SK-N-SH (cell line): Measurements from ENCODE around the gene UTP25. TPM values are rescaled to one million over a fixed set of nuclear protein-coding genes. Genes with fewer than 3 reads are reported as not detected.

Source experiments
- CTCF ChIA-PET: fragments of 300-600, 350-600 bp; formaldehyde crosslinking; extraction: SDS; loops from one replicate; lab custom pipeline; 2021; lab: Yijun Ruan, JAX
- POLR2A ChIA-PET: fragments of 350-600 bp; sonication (Branson Sonifier 250); formaldehyde crosslinking; extraction: SDS; loops from one replicate; lab custom pipeline; 2020; ENCODE audit warnings: antibody characterized with exemption, inconsistent platforms; lab: Yijun Ruan, JAX
- DNase-seq: peaks from one replicate; pipeline ENCODE4 v3.0.0; 2012
- H2AFZ ChIP-seq: fragments of 200-600 bp; sonication (generic); 2 replicates; pipeline ENCODE4 v1.8.1; 2016; ENCODE audit warnings: antibody characterized with exemption, mild to moderate bottlenecking, low read depth
- H3F3A ChIP-seq: fragments of 200-600 bp; sonication (generic); replicated peaks from 2 replicates; pipeline ENCODE3; 2016; ENCODE audit warnings: antibody characterized with exemption, mild to moderate bottlenecking; ENCODE audit not compliant: insufficient read depth
- H3K27ac ChIP-seq, 2 experiments: fragments of 200-500 bp in 1 of 2; fragments of 200-600 bp in 1 of 2; sonication (Bioruptor generic) in 1 of 2; sonication (generic), shearing (Covaris generic) in 1 of 2; 2 replicates each; pipeline versions ENCODE4 v1.5.1 to v1.6.1; 2014 to 2016; ENCODE audit warnings: low read depth in 2 of 2, inconsistent platforms in 1 of 2, low read length in 1 of 2, mild to moderate bottlenecking in 1 of 2, mixed read lengths in 1 of 2
- H3K27me3 ChIP-seq: fragments of 200-600 bp; sonication (generic), shearing (Covaris generic); 2 replicates; pipeline ENCODE4 v1.6.1; 2016; ENCODE audit warnings: mixed run types; ENCODE audit not compliant: insufficient read depth
- H3K36me3 ChIP-seq, 2 experiments: fragments of 200-500 bp in 1 of 2; fragments of 200-600 bp in 1 of 2; sonication (Bioruptor generic) in 1 of 2; sonication (generic) in 1 of 2; replicated peaks in 1 of 2; 2 replicates each; pipeline versions ENCODE3 to v1.5.1; 2014 to 2016; ENCODE audit warnings: low read length in 1 of 2, mild to moderate bottlenecking in 1 of 2; ENCODE audit not compliant: insufficient read depth in 2 of 2, control insufficient read depth in 1 of 2
- H3K4me1 ChIP-seq, 2 experiments: fragments of 200-500 bp in 1 of 2; fragments of 200-600 bp in 1 of 2; sonication (Bioruptor generic) in 1 of 2; sonication (generic), shearing (Covaris generic) in 1 of 2; 2 replicates each; pipeline versions ENCODE4 v1.5.1 to v1.6.1; 2014 to 2016; ENCODE audit warnings: low read depth in 1 of 2, low read length in 1 of 2, mixed run types in 1 of 2; ENCODE audit not compliant: insufficient read depth in 2 of 2, control insufficient read depth in 1 of 2
- H3K4me2 ChIP-seq: fragments of 200-600 bp; sonication (generic), shearing (Covaris generic); 2 replicates; pipeline ENCODE4 v1.6.1; 2017; ENCODE audit warnings: mixed run types
- H3K4me3 ChIP-seq, 2 experiments: fragments of 200-500 bp in 1 of 2; fragments of 200-600 bp in 1 of 2; sonication (Bioruptor generic) in 1 of 2; sonication (generic), shearing (Covaris generic) in 1 of 2; 2 replicates each; pipeline versions ENCODE4 v1.5.1 to v1.8.1; 2014 to 2016; ENCODE audit warnings: low read depth in 2 of 2, inconsistent platforms in 1 of 2, low read length in 1 of 2, mild to moderate bottlenecking in 1 of 2, mixed read lengths in 1 of 2, moderate library complexity in 1 of 2
- H3K79me2 ChIP-seq: fragments of 200-600 bp; sonication (generic); 2 replicates; pipeline ENCODE4 v1.8.1; 2017; ENCODE audit warnings: mild to moderate bottlenecking; ENCODE audit not compliant: insufficient read depth
- H3K9ac ChIP-seq: fragments of 200-600 bp; sonication (generic); 2 replicates; pipeline ENCODE4 v1.6.1; 2017; ENCODE audit warnings: mixed run types
- H3K9me2 ChIP-seq: fragments of 200-600 bp; sonication (generic); 2 replicates; pipeline ENCODE4 v1.6.1; 2017; ENCODE audit warnings: mixed run types
- H3K9me3 ChIP-seq: fragments of 200-600 bp; sonication (generic); 2 replicates; pipeline ENCODE4 v1.6.1; 2017; ENCODE audit warnings: mixed run types, mild to moderate bottlenecking, moderate library complexity
- H4K20me1 ChIP-seq: fragments of 200-600 bp; sonication (generic); 2 replicates; pipeline ENCODE4 v1.6.1; 2017; ENCODE audit warnings: mild to moderate bottlenecking, mixed run types; ENCODE audit not compliant: insufficient read depth
- CHD2 ChIP-seq: fragments of 150-350 bp; IDR thresholded peaks from 2 replicates; pipeline ENCODE4 v1.6.1; 2018; ENCODE audit warnings: low read length; ENCODE audit not compliant: partially characterized antibody
- ELF1 ChIP-seq: IDR thresholded peaks from 2 replicates; pipeline ENCODE4 v1.4.0; 2012
- EP300 ChIP-seq, 2 experiments: IDR thresholded peaks; 2 replicates each; pipeline versions ENCODE4 v1.4.0 to v1.6.1; 2012; ENCODE audit warnings: borderline replicate concordance in 1 of 2, low read depth in 1 of 2, low read length in 1 of 2
- FOSL2 ChIP-seq: IDR thresholded peaks from 2 replicates; pipeline ENCODE4 v1.4.0; 2012; ENCODE audit warnings: low read depth, mild to moderate bottlenecking, moderate library complexity, borderline replicate concordance
- FOXJ3 ChIP-seq: sonication (generic); formaldehyde crosslinking; IDR thresholded peaks from 2 replicates; pipeline ENCODE4 v1.5.1; 2020; ENCODE audit warnings: mild to moderate bottlenecking, missing genetic modification reagents
- FOXM1 ChIP-seq: IDR thresholded peaks from 2 replicates; pipeline ENCODE4 v1.4.0; 2012; ENCODE audit warnings: low read depth, mild to moderate bottlenecking
- GABPA ChIP-seq: IDR thresholded peaks from 2 replicates; pipeline ENCODE4 v1.4.0; 2012; ENCODE audit warnings: low read depth, mild to moderate bottlenecking
- GATA2 ChIP-seq: sonication (generic); formaldehyde crosslinking; IDR thresholded peaks from 2 replicates; pipeline ENCODE4 v1.5.0; 2020; ENCODE audit warnings: mild to moderate bottlenecking, missing genetic modification reagents
- MXI1 ChIP-seq: IDR thresholded peaks from 2 replicates; pipeline ENCODE4 v1.6.1; 2012; ENCODE audit warnings: mild to moderate bottlenecking, low read depth, low read length, improper control_type of control experiment
- NFIC ChIP-seq: IDR thresholded peaks from 2 replicates; pipeline ENCODE4 v1.4.0; 2012; ENCODE audit warnings: borderline replicate concordance
- NRF1 ChIP-seq: IDR thresholded peaks from 2 replicates; pipeline ENCODE4 v1.6.1; 2012; ENCODE audit warnings: low read depth, mild to moderate bottlenecking, low read length
- RXRA ChIP-seq: IDR thresholded peaks from 2 replicates; pipeline ENCODE4 v1.4.0; 2012; ENCODE audit warnings: low read depth, mild to moderate bottlenecking, borderline replicate concordance
- SIN3A ChIP-seq: IDR thresholded peaks from 2 replicates; pipeline ENCODE4 v1.6.1; 2012; ENCODE audit warnings: low read depth, mild to moderate bottlenecking, low read length, moderate library complexity, borderline replicate concordance
- SMC3 ChIP-seq: IDR thresholded peaks from 2 replicates; pipeline ENCODE4 v1.6.1; 2012; ENCODE audit warnings: low read depth, low read length, improper control_type of control experiment
- TAF1 ChIP-seq: IDR thresholded peaks from 2 replicates; pipeline ENCODE4 v1.6.1; 2012; ENCODE audit warnings: low read depth, mild to moderate bottlenecking, low read length, moderate library complexity, borderline replicate concordance
- TCF12 ChIP-seq: IDR thresholded peaks from 2 replicates; pipeline ENCODE4 v1.4.0; 2012
- TEAD4 ChIP-seq: IDR thresholded peaks from 2 replicates; pipeline ENCODE4 v1.4.0; 2012; ENCODE audit warnings: mild to moderate bottlenecking, borderline replicate concordance; ENCODE audit not compliant: insufficient read depth
- WGBS: methylation state at CpG from one replicate; pipeline ENCODE4 v1.1.6; 2017; ENCODE audit warnings: low lambda C conversion rate; 5-methylcytosine and 5-hydroxymethylcytosine counted together
- polyA plus RNA-seq, 3 experiments: library from polyadenylated mRNA; depleted of rRNA; stranded (reverse); fragments of >200 nt; gene quantifications; 2 replicates each; pipeline ENCODE4 v1.2.3, GENCODE V29; 2012
- TF ChIP-seq, protein P1 (sequence below): IDR thresholded peaks from 2 replicates; pipeline ENCODE4 v1.4.0; 2012; ENCODE audit warnings: low read depth, borderline replicate concordance
- TF ChIP-seq, protein P2 (sequence below): fragments of 200-600 bp; sonication (generic); IDR thresholded peaks from 2 replicates; pipeline ENCODE4 v1.6.1; 2017; ENCODE audit warnings: antibody characterized with exemption, mild to moderate bottlenecking, moderate library complexity
- TF ChIP-seq, protein P3 (sequence below): IDR thresholded peaks from 2 replicates; pipeline ENCODE4 v1.4.0; 2012; ENCODE audit warnings: low read depth

Gene UTP25
- polyA plus RNA-seq, 1 of the 3 experiments (the other 2 are of a cell fraction): 6.3 TPM

DNA sequence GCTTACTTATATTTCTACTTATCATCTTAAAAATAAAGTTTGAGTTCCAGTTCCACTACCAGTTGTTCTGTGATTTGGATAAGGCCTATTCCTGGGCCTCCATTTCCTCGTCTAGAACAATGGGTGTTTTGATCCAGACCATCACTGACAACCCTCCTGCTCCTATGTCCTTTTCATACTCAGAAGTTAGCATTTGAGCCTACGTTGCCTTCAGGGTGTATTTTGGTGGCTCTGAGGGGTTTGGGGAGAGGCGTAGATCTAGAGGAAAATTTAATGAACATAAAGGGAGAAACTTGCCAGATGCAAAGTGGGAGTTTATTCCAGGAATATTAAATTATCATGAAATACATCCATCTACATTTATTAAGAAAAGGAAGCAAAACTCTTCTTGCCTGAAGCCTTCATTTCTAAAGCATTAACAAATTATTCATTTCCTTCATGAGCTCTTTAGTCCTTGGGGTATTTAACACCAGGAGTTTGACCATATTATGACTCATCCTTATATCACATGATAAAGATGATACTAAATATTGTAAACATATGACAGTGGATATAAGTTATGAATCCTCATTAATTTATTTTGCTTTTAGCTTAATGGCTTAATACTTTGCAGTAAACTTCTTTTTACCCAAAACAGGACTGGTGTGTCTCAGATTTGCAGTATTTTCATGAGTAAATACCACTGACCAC, 63.0 kb downstream of the UTP25 start:
- ChIA-PET CTCF (interaction anchor here (0.9 to 5.9 kb wide), 5 partner anchors 11 to 98 kb away, joined by 3 to 36 read pairs (median 5); no protein-coding TSS in a partner anchor), POLR2A (no interaction called here)
- 44% methylated on average over 3 of the region's 3 CpGs for WGBS
- Histone ChIP-seq H3K9me2 (no peaks in the 10 kb centered on the region), H3K27ac (peak overlapping the region; percentile 54 to 88; a peak in 3 of 4 replicates), H3K4me1 (peaks cover 11 to 25% of the 10 kb centered on the region in 2 experiments), H3K79me2 (no peaks in the 10 kb centered on the region), H3K9ac (0 out of 2 replicates have a peak overlapping the region, but pooled peaks have one; percentile 2), H3K4me2 (no peak overlapping the region; the same call in 1 of the 2 replicates), H3K9me3 (no peaks in the 10 kb centered on the region), H3K36me3 (no peaks in the 10 kb centered on the region), H3K4me3 (no peak overlapping the region), H4K20me1 (no peaks in the 10 kb centered on the region), H2AFZ (peak overlapping the region; percentile 49; the same call in 1 of the 2 replicates), H3F3A (peaks cover 29% of the 10 kb centered on the region), H3K27me3 (no peaks in the 10 kb centered on the region)
- no peak for DNase-seq
- TF ChIP-seq FOXM1 (no peak), GATA2 (no peak), FOSL2 (peak; percentile 29; the same call in 1 of the 2 replicates), EP300 (IDR thresholded peaks at IDR 0.05; ENCODE audit: borderline replicate concordance in 1 of 2, low read depth in 1 of 2, low read length in 1 of 2) (no peak; a peak in 1 of 4 replicates), MXI1 (no peak), NFIC (0 out of 2 replicates have a peak, but pooled peaks have one; percentile 12), TAF1 (no peak), ELF1 (no peak), SIN3A (no peak), SMC3 (no peak), GABPA (no peak), RXRA (no peak), TCF12 (peak; percentile 36; the same call in 1 of the 2 replicates), CHD2 (no peak), FOXJ3 (CRISPR knock-in tag) (no peak), TEAD4 (no peak), NRF1 (no peak)
- TF ChIP-seq, protein P1, sequence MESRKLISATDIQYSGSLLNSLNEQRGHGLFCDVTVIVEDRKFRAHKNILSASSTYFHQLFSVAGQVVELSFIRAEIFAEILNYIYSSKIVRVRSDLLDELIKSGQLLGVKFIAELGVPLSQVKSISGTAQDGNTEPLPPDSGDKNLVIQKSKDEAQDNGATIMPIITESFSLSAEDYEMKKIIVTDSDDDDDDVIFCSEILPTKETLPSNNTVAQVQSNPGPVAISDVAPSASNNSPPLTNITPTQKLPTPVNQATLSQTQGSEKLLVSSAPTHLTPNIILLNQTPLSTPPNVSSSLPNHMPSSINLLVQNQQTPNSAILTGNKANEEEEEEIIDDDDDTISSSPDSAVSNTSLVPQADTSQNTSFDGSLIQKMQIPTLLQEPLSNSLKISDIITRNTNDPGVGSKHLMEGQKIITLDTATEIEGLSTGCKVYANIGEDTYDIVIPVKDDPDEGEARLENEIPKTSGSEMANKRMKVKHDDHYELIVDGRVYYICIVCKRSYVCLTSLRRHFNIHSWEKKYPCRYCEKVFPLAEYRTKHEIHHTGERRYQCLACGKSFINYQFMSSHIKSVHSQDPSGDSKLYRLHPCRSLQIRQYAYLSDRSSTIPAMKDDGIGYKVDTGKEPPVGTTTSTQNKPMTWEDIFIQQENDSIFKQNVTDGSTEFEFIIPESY: no peak
- TF ChIP-seq, protein P2, sequence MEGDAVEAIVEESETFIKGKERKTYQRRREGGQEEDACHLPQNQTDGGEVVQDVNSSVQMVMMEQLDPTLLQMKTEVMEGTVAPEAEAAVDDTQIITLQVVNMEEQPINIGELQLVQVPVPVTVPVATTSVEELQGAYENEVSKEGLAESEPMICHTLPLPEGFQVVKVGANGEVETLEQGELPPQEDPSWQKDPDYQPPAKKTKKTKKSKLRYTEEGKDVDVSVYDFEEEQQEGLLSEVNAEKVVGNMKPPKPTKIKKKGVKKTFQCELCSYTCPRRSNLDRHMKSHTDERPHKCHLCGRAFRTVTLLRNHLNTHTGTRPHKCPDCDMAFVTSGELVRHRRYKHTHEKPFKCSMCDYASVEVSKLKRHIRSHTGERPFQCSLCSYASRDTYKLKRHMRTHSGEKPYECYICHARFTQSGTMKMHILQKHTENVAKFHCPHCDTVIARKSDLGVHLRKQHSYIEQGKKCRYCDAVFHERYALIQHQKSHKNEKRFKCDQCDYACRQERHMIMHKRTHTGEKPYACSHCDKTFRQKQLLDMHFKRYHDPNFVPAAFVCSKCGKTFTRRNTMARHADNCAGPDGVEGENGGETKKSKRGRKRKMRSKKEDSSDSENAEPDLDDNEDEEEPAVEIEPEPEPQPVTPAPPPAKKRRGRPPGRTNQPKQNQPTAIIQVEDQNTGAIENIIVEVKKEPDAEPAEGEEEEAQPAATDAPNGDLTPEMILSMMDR: no peak
- TF ChIP-seq, protein P3, sequence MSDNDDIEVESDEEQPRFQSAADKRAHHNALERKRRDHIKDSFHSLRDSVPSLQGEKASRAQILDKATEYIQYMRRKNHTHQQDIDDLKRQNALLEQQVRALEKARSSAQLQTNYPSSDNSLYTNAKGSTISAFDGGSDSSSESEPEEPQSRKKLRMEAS: no peak
